Large intestine (tissue), 3 donors: ENCODE data around the gene PRRG3. TPM values are rescaled to one million over a fixed set of nuclear protein-coding genes. Genes with fewer than 3 reads are reported as not detected.
"Not testable (repeated sequence)": the region's sequence is repeated elsewhere in the genome, so short reads cannot be mapped to it uniquely, and the experiment has no call there.

Source experiments
- DNase-seq, 2 donors: peaks; one replicate each; pipeline versions ENCODE4 v3.0.0 to v3.0.0-alpha.2; 2013
- H3K27ac ChIP-seq: one replicate; pipeline ENCODE4 v1.5.1; 2013; ENCODE audit warnings: low read length
- H3K27me3 ChIP-seq: 2 replicates; pipeline ENCODE4 v1.6.1; 2013; ENCODE audit warnings: low read length; ENCODE audit not compliant: control insufficient read depth, insufficient read depth
- H3K36me3 ChIP-seq: 2 replicates; pipeline ENCODE4 v1.6.1; 2013; ENCODE audit warnings: low read length; ENCODE audit not compliant: control insufficient read depth, insufficient read depth
- H3K4me1 ChIP-seq: one replicate; pipeline ENCODE4 v1.6.1; 2013; ENCODE audit warnings: low read length; ENCODE audit not compliant: control insufficient read depth, insufficient read depth
- H3K4me3 ChIP-seq: one replicate; pipeline ENCODE4 v1.5.1; 2013; ENCODE audit warnings: low read length
- H3K9me3 ChIP-seq: one replicate; pipeline ENCODE4 v1.6.1; 2013; ENCODE audit warnings: mild to moderate bottlenecking, low read depth, low read length, moderate library complexity; ENCODE audit not compliant: control insufficient read depth
- WGBS: methylation state at CpG from one replicate; pipeline ENCODE4 v1.1.5; 2013; ENCODE audit warnings: low lambda C conversion rate; ENCODE audit not compliant: insufficient coverage; 5-methylcytosine and 5-hydroxymethylcytosine counted together
- polyA plus RNA-seq: library from polyadenylated mRNA; unstranded; fragments of 120-200 nt; gene quantifications from one replicate; pipeline ENCODE4 v1.2.1, GENCODE V29; 2013

The PRRG3 gene
- polyA plus RNA-seq, 1 donor: 2.1 TPM

DNA sequence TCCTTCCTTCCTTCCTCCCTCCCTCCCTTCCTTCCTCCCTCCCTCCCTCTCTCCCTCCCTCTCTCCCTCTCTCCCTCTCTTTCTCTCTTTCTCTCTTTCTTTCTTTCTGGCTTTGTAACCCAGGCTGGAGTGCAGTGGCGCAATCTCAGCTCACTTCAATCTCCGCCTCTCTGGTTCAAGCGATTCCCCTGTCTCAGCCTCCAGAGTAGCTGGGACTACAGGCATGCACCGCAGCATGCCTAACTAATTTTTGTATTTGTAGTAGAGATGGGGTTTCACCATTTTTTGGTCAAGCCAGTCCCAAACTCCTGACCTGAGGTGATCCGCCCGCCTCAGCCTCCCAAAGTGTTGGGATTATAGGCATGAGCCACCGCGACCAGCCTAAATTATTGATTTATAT is 1.8 kb downstream of the PRRG3 start:
- not testable (repeated sequence) for DNase-seq, H3K4me1 ChIP-seq, H3K27ac ChIP-seq, H3K36me3 ChIP-seq, H3K9me3 ChIP-seq, H3K4me3 ChIP-seq
- WGBS: no CpG with 5 or more reads among the region's 8 CpGs
- peaks cover 12% of the 10 kb centered on the region for H3K27me3 ChIP-seq

GRCh38 chrX:151697522-151697921 is 2.3 kb downstream of the PRRG3 start:
- Histone ChIP-seq H3K27ac (no peak overlapping the region), H3K4me3 (no peak overlapping the region), H3K36me3 (no peaks in the 10 kb centered on the region), H3K27me3 (peaks cover 12% of the 10 kb centered on the region), H3K4me1 (no peaks in the 10 kb centered on the region), H3K9me3 (no peaks in the 10 kb centered on the region)
- no CpG with 5 or more reads among the region's 4 CpGs for WGBS
- no peak for DNase-seq

GRCh38 chrX:151698485-151698884 is 3.2 kb downstream of the PRRG3 start:
- H3K9me3 ChIP-seq: no peaks in the 10 kb centered on the region
- no peaks in the 10 kb centered on the region for H3K4me1 ChIP-seq
- DNase-seq: no peak
- peaks cover 12% of the 10 kb centered on the region for H3K27me3 ChIP-seq
- no CpG with 5 or more reads among the region's 6 CpGs for WGBS
- H3K36me3 ChIP-seq: no peaks in the 10 kb centered on the region
- H3K27ac ChIP-seq: no peak overlapping the region
- H3K4me3 ChIP-seq: no peak overlapping the region

- no peak overlapping the region for H3K27ac ChIP-seq
- H3K4me3 ChIP-seq: no peak overlapping the region
- no peaks in the 10 kb centered on the region for H3K4me1 ChIP-seq
- DNase-seq: no peak
- H3K27me3 ChIP-seq: peaks cover 7% of the 10 kb centered on the region
- WGBS: no CpG with 5 or more reads among the region's 9 CpGs
- no peaks in the 10 kb centered on the region for H3K36me3 ChIP-seq
- no peaks in the 10 kb centered on the region for H3K9me3 ChIP-seq
Observed at GRCh38 chrX:151699746-151700145, 4.5 kb downstream of the PRRG3 start.

DNA sequence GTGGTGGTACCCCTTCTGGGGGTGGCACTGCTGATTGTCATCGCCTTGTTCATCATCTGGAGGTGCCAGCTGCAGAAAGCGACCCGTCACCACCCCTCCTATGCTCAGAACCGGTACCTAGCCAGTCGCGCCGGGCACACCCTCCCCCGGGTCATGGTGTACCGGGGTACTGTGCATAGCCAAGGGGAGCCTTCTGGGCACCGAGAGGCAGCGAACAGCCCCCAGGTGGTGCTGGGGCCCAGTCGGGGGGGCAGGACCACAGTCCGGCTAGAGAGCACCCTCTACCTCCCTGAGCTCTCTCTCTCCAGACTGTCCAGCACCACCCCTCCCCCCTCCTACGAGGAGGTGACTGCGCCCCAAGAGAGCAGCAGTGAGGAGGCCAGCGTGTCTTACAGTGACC is 5.3 kb downstream of the PRRG3 start:
- Histone ChIP-seq H3K36me3 (no peaks in the 10 kb centered on the region), H3K27me3 (peaks cover 5% of the 10 kb centered on the region), H3K9me3 (no peaks in the 10 kb centered on the region), H3K4me3 (no peak overlapping the region), H3K27ac (no peak overlapping the region), H3K4me1 (no peaks in the 10 kb centered on the region)
- DNase-seq: no peak
- no CpG with 5 or more reads among the region's 16 CpGs for WGBS

GRCh38 chrX:151701071-151701470 is 5.8 kb downstream of the PRRG3 start:
- WGBS: no CpG with 5 or more reads among the region's 4 CpGs
- peaks cover under 1% of the 10 kb centered on the region for H3K27me3 ChIP-seq
- H3K4me1 ChIP-seq: no peaks in the 10 kb centered on the region
- H3K27ac ChIP-seq: no peak overlapping the region
- no peaks in the 10 kb centered on the region for H3K36me3 ChIP-seq
- no peaks in the 10 kb centered on the region for H3K9me3 ChIP-seq
- no peak for DNase-seq
- H3K4me3 ChIP-seq: no peak overlapping the region

GRCh38 chrX:151701531-151701930 is 6.3 kb downstream of the PRRG3 start:
- Histone ChIP-seq H3K9me3 (no peaks in the 10 kb centered on the region), H3K27ac (no peak overlapping the region), H3K36me3 (no peaks in the 10 kb centered on the region), H3K4me1 (no peaks in the 10 kb centered on the region), H3K4me3 (no peak overlapping the region), H3K27me3 (no peaks in the 10 kb centered on the region)
- no peak for DNase-seq
- no CpG with 5 or more reads among the region's 7 CpGs for WGBS

DNA sequence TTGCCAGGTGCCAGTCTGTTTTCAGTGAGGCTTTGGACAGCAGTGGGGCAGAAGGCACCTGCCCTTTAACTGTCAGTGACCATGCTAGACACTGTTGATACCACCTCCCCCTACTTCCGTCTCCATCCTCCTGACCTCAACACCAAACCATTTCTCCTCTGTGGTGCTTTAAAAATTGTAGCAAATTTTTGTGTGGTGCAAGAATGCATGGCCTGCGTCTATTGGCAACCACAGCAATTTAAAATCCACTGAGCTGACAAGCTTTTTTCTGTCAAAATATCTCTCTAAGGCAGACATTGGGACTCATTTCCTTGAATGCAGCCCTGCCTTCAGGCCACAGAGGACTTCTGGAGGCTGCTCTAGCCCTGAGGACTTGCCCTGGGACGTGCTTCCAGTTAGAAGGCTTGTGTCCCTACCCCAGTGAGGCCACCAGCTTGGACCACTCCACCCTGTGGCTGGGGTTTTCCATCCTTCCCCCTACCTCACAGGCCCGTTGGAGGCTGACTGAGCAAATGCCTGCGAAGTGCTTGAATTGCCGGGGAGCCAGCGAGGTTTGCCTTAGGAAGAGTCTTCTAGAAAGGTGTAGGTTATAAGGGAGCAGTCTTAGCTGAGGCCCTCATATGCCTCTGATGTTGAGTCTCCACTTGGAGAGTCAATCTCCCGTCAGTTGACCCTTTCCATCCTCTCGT is 6.9 kb downstream of the PRRG3 start:
- DNase-seq: no peak
- no peaks in the 10 kb centered on the region for H3K9me3 ChIP-seq
- no CpG with 5 or more reads among the region's 9 CpGs for WGBS
- H3K36me3 ChIP-seq: no peaks in the 10 kb centered on the region
- H3K4me1 ChIP-seq: no peaks in the 10 kb centered on the region
- no peaks in the 10 kb centered on the region for H3K27me3 ChIP-seq
- no peak overlapping the region for H3K27ac ChIP-seq
- H3K4me3 ChIP-seq: no peak overlapping the region

DNA sequence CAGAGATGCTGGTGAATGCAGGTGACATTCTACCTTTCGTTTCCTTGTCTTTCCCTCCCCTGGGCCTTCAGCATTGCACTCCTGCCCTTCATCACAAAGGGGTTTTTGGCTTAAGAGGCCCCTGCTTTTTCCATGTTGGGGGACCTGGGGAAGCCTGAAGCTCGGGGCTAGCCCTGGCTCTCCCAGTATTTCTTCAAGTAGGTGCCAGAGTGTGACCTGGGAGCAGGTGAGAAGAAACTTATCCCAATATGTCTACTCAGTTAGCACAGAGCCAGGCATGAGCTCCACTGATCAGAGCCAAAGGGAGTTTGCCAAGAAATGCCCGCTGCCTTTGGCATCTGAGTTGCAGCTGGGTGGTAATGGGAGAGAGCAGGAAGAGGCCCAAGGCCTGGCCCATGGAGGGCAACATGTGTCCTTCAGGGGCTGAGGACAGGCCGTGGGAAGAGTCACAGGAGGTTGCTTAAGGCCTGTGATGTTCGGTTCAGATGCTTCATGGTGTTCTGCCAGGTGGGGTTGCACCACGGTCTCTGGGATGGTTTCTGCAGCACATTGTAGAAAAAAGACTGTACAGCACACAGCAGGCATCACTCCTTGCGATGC is 7.6 kb downstream of the PRRG3 start:
- no peaks in the 10 kb centered on the region for H3K27me3 ChIP-seq
- no peaks in the 10 kb centered on the region for H3K36me3 ChIP-seq
- no peaks in the 10 kb centered on the region for H3K9me3 ChIP-seq
- no peaks in the 10 kb centered on the region for H3K4me1 ChIP-seq
- no peak overlapping the region for H3K4me3 ChIP-seq
- DNase-seq: no peak
- no peak overlapping the region for H3K27ac ChIP-seq
- WGBS: no CpG with 5 or more reads among the region's 7 CpGs

DNA sequence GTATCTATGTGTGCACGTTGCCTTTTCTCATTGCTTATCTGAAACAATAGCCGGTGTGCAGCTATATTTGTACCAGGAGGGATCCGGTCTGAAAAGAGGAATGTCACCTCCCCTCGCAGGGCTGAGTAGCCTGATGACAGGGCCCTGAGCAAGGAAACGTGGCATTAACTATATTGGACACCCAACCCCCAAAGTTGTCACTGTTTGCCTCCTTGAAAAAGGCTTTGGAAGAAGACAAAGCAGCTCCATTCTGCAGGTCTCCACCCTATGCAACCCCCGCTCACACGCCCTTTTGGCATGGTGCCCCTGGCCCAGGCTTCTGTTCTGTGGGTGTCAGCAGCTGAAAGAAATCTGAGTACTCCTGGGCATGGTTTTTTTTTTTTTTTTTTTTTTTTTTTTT is 8.2 kb downstream of the PRRG3 start:
- Histone ChIP-seq H3K27ac (no peak overlapping the region), H3K4me1 (no peaks in the 10 kb centered on the region), H3K9me3 (no peaks in the 10 kb centered on the region), H3K4me3 (no peak overlapping the region), H3K27me3 (no peaks in the 10 kb centered on the region), H3K36me3 (no peaks in the 10 kb centered on the region)
- DNase-seq: no peak
- WGBS: no CpG with 5 or more reads among the region's 7 CpGs
